GM18519 (cell line): Measurements from ENCODE around the gene MPZL3.

Experiments used
- ATAC-seq: cut with Tn5 transposase; IDR thresholded peaks from one replicate; pipeline ENCODE4 v1.9.1; 2021; ENCODE audit warnings: mild to moderate bottlenecking, moderate library complexity; ENCODE audit not compliant: unreplicated experiment, low FRiP score

MPZL3 gene

GRCh38 chr11:118233850-118234249 lies 18.3 kb downstream of the MPZL3 start:
- no peak for ATAC-seq

GRCh38 chr11:118233377-118233776 lies 18.8 kb downstream of the MPZL3 start:
- no peak for ATAC-seq

DNA sequence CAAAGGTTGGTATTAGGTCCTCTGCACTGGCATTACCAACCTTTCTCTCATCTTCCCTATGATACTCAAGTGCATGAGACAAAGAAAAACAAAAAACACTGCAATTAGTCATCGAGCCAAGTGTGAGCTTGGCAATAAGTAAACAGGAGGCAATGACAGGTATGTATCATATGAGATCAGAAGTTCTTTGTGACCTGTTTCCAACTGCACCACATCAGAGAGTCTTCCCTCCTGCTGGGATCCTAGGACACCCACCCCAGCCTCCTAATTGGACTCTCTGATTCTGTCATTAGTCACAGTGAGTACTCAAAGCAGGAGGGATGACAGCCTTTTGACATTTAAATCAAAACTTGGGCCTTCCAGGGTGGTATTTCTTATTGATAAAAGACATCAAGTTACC lies 19.5 kb downstream of the MPZL3 start:
- ATAC-seq, result no peak

DNA sequence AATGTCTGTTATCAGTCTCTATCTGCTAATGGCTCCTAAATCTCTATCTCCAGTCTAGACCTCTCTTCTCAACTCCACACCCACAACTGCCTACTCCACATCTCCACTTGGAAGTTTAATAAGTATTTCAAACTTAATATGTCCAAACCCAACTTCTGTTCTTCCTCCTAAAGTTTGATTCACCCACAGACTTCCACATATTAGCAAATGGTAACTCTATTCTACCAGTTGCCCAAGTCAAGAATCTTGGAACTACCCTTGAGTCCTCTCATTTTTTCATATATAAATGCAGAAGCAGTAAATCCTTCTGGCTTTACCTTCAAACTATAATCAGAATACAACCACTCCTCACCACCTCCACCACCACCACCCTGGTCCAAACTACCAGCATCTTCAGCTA lies 20.7 kb downstream of the MPZL3 start:
- no peak for ATAC-seq

GRCh38 chr11:118230088-118230487 lies 22.1 kb downstream of the MPZL3 start:
- ATAC-seq, result no peak

DNA sequence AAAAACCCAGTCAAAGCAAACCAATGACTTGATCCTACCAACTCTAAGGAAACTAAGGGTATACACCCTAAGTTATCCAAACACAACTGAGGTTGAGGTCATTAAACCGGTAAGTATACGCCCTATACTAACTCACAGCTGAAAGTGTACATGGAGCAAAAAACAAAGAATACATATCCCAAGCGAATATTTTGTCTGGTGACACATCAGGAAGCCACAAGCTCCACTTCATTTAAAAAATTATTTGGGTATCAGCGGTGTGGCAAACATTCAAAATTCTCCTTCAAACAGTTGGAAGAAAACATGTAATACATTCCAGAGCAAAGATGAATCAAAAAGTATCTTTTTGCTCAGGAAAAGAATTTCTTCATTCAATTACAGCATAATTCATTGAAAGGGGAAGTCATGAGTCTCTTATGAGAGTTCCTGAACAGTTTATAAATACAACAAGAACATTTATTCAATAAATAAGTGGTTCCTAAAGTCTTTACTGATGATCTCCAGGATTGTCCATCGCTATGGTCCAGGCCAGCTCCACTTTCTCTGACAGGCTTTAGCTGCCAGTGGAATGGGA lies 22.8 kb downstream of the MPZL3 start:
- ATAC-seq, result no peak

DNA sequence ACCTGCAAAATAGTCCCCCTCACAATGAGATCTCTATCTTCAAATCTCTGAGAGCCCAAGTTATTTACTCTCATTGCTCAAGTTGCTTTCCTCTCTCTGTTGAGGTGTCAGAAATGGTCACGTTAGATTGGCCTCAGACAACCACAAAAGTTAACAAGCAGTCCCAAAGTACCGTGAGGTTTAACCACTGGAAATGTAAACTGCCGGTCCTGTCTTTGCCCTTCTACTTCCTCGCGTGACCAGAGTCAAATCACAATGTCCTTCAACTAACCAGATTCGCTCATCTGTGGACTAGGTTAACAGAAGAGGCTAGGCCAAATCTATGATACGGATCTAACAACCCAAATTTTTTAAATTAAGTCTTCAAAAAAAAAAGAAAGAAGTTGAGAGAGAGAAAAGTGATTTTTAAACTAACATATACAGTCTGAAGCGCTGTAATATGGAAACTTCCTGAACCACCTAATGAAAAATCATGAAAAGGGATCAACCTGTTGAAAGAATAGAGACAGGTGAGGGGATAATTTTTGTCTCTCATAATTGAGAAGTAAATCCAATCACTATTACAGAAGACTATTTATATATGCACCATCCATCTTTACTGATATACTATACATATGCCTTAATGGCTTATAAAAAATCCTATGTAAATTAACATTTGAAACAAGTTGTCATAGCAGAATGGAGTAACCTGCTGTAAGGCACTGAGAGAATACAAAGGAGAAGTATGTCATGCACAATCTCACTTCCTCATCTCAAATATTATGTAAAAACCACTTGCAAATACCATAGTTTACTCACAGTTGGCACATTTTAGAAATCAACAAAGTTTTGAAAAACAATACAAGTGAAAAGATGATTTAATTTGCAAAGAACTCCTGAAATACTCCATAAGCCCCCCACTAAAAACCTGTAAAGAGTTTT lies 24.0 kb downstream of the MPZL3 start:
- peak; percentile 33 for ATAC-seq

- no peak for ATAC-seq
Measured at GRCh38 chr11:118226781-118227180, 25.4 kb downstream of the MPZL3 start.

DNA sequence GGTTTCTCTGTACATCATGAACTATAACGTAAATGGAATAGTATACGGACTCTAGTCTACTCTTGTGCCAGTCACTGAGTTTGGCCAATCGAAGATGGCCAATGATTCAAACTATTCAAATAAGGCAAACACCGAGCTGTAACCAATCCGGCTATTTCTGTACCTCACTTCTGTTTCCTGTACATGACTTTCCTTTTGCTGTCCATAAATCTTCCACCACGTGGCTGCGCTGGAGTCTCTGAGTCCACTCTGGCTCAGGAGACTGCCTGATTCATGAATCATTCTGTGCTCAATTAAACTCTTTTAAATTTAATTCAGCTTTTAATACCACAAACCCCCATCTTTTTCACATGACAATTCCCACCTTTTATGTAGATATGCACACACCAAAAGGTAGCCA lies 25.9 kb downstream of the MPZL3 start:
- ATAC-seq, result no peak

GRCh38 chr11:118224511-118225188 lies 27.5 kb downstream of the MPZL3 start, which contains the start of gene JAML:
JAML (minus strand) TSS chr11:118225011; CDS start chr11:118214866, 10,145 bp downstream.
- ATAC-seq, result no peak

DNA sequence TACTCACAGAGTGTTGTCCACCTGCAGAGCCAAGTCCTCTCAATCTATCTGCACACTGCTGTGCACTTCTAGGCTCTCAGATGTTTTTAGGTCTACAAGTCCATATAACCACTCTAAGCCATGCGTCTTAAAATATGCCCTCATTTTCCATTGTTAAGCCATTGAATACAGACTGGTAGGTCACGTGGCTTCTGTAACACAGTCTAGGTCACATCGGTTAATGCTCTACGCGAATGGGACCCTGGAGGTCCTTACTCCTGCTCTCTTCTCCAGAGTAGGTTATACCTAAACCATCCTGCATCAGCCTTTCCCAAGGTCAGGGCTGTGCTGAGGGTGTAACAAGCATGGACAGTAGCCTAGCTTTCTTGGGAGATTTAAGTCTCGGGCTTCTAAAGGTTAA lies 28.2 kb downstream of the MPZL3 start:
- ATAC-seq, result no peak

GRCh38 chr11:118223570-118223969 lies 28.6 kb downstream of the MPZL3 start:
- no peak for ATAC-seq

GRCh38 chr11:118222437-118222836 lies 29.7 kb downstream of the MPZL3 start:
- ATAC-seq, result no peak

DNA sequence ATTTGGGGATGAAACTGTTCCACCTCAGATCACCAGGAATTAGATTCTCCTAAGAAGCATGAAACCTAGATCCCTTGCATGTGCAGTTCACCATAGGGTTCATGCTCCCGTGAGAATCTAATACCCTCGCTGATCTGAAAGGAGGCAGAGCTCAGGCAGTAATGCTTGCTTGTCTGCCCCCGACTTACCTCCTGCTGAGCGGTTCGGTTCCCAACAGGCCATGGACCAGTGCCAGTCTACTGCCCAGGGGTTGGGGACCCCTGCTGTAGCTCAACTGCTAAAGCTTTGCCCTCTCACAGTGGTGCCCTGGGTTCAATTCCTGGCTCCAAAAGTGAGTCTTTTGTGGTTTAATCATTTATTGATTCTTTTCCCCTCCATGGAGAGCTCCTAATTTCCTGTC lies 30.7 kb downstream of the MPZL3 start:
- no peak for ATAC-seq

- no peak for ATAC-seq
Measured at GRCh38 chr11:118219732-118220131, 32.4 kb downstream of the MPZL3 start.

GRCh38 chr11:118219244-118219643 lies 32.9 kb downstream of the MPZL3 start:
- ATAC-seq, result no peak

DNA sequence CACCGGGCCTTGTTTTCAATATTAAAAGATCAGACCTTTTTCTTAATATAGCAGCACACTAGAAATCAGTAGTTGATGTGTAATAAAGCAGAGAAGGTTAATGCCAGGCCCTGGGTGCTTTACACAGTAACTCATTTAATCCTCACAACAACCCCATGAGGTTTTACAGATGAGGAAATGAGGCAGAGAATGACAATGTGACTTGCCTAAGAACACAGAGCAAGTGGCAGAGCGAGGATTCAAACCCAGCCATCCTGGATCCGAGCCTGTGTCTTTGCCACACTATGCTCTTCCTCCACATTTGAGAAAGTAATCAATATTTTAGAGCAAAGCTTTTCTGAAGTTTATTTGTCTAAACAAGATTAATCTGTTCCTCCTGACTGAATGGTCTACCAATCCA lies 34.6 kb downstream of the MPZL3 start:
- ATAC-seq, result no peak

DNA sequence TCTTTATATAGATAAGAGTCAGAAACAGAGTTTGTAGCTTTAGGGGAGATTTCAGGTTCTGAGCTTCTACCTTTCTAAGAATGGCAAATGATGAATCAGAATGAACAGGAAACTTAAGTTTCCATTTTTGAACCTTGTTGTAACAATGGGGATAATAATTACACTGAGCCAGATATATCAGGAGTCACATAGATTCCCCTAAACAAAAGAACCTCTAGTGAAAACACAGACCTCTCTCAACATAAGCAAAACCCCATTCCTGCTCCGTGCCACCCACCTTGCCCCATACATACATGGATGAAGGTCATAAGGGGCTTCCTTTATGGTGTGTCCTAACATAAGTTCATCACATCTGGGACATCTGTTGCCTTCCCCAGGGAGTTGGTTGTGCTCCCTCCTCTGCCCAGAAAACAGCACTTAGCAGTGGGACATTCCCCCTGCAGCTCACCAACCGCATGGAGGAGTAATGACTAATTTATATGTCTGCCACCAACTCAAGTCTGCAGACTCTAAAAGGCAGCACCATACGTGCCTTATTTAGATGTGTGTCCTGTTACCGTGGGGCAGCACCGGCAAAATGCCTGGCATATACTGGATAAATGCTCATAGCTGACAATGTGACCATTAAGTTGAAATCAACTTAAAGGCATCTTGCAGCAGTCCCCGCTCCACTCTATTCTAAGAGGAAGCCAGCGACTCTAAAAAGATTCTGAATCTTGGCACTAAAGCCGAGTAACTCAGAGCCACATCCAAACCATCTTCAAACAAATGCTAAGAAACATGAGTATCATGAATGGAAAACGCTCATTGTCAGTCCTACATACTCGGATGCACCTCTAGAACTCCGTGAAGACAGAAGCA lies 35.3 kb downstream of the MPZL3 start:
- ATAC-seq, result no peak

DNA sequence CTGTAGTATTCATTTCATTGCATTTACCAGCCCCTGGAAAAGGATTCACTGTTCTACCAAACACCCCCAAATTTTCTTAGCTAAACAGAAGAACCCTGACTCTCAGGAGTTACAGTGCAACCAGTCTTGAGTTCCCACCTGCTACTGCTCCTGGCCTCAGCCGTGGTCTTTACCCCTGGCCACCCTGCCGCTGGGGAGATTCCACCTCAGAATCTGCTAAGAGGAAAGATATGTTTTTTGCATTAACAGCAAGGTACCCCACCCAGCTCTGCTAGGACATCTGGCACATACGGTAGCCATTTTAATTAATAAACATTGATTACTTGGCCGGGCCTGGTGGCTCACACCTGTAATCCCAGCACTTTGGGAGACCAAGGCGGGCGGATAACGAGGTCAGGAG lies 36.4 kb downstream of the MPZL3 start:
- ATAC-seq, result no peak

DNA sequence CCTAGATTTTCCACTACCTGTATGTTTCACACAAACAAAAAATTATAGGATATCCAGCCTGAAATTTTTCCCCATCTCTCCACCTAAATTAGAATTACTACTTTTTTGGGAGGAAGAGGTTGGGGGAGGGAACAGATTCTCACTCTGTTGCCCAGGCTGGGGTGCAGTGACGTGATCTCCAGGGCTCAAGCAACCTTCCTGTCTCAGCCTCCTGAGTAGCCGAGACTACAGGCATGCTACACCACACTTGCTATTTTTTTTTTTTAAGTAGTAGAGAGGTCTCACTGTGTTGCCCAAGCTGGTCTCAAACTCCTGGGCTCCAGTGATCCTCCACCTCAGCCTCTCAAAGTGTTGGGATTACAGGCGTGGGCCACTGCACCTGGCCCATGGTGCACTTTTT lies 36.9 kb downstream of the MPZL3 start:
- no peak for ATAC-seq
